ENCODE data around the gene ITPRIP.

GRCh38 chr10:104331208-104331838 lies 6.9 kb downstream of the ITPRIP start:
- no peak for TF ChIP-seq CTCF (IDR thresholded peaks at IDR 0.05; ENCODE audit: borderline replicate concordance, extremely low read depth, low read length, poor library complexity, severe bottlenecking)
- TF ChIP-seq EZH2 (IDR thresholded peaks at IDR 0.05; ENCODE audit: borderline replicate concordance, low read depth, low read length, severe bottlenecking) = no peak

Measured in DND-41 (cell line).